Measurements from ENCODE around the gene VWA5B2.

Gene VWA5B2

GRCh38 chr3:184227481-184227935, 1.9 kb upstream of the VWA5B2 start:
- no peak for DNase-seq (ENCODE audit: low read depth)

- no peak for DNase-seq (ENCODE audit: low read depth)
Measured at GRCh38 chr3:184228376-184229137, 828 bp upstream of the VWA5B2 start.

- no peak for DNase-seq (ENCODE audit: low read depth)
Measured at GRCh38 chr3:184230081-184230602, 757 bp downstream of the VWA5B2 start.

- DNase-seq (ENCODE audit: low read depth): no peak
Measured at GRCh38 chr3:184230603-184231528, 1.5 kb downstream of the VWA5B2 start.

GRCh38 chr3:184231671-184232070, 2.3 kb downstream of the VWA5B2 start:
- DNase-seq (ENCODE audit: low read depth): no peak

GRCh38 chr3:184233127-184233843, 3.9 kb downstream of the VWA5B2 start:
- DNase-seq (ENCODE audit: low read depth): no peak

GRCh38 chr3:184234224-184234623, 4.8 kb downstream of the VWA5B2 start:
- DNase-seq (ENCODE audit: low read depth): peak; percentile 68

GRCh38 chr3:184234671-184235380, 5.4 kb downstream of the VWA5B2 start:
- DNase-seq (ENCODE audit: low read depth): no peak

GRCh38 chr3:184235381-184236032, 6.1 kb downstream of the VWA5B2 start:
- DNase-seq (ENCODE audit: low read depth): no peak

- DNase-seq (ENCODE audit: low read depth): no peak
Measured at GRCh38 chr3:184236033-184236410, 6.6 kb downstream of the VWA5B2 start.

- DNase-seq (ENCODE audit: low read depth): no peak
Measured at GRCh38 chr3:184236636-184237035, 7.3 kb downstream of the VWA5B2 start.

GRCh38 chr3:184237211-184237610, 7.8 kb downstream of the VWA5B2 start:
- no peak for DNase-seq (ENCODE audit: low read depth)

- DNase-seq (ENCODE audit: low read depth): no peak
Measured at GRCh38 chr3:184237807-184238206, 8.4 kb downstream of the VWA5B2 start.

GRCh38 chr3:184238246-184238818, 8.9 kb downstream of the VWA5B2 start:
- no peak for DNase-seq (ENCODE audit: low read depth)

GRCh38 chr3:184239221-184239620, 9.8 kb downstream of the VWA5B2 start:
- DNase-seq (ENCODE audit: low read depth): no peak

GRCh38 chr3:184239708-184240107, 10.3 kb downstream of the VWA5B2 start:
- DNase-seq (ENCODE audit: low read depth): no peak

- no peak for DNase-seq (ENCODE audit: low read depth)
Measured at GRCh38 chr3:184240384-184241140, 11.2 kb downstream of the VWA5B2 start.

GRCh38 chr3:184241141-184241446, 11.7 kb downstream of the VWA5B2 start:
- no peak for DNase-seq (ENCODE audit: low read depth)

GRCh38 chr3:184241447-184242296, 12.3 kb downstream of the VWA5B2 start:
- DNase-seq (ENCODE audit: low read depth): no peak

Data from HS-5 (cell line).